Astrocyte (in vitro differentiated cells and primary cell): ENCODE data around the gene SMOC2.

Source experiments
- CTCF ChIP-seq: IDR thresholded peaks from 2 replicates; pipeline ENCODE4 v1.5.1; 2011; ENCODE audit warnings: low read depth, mild to moderate bottlenecking, inconsistent platforms, low read length, moderate library complexity; ENCODE audit not compliant: insufficient read depth
- EZH2 ChIP-seq: IDR thresholded peaks from 2 replicates; pipeline ENCODE4 v1.6.1; 2012; ENCODE audit warnings: mild to moderate bottlenecking, low read length, inconsistent platforms; ENCODE audit not compliant: insufficient read depth

GRCh38 chr6:168716581-168716980, 275.6 kb downstream of the SMOC2 start:
- TF ChIP-seq CTCF, result no peak
- no peak for TF ChIP-seq EZH2
